Endothelial cell of umbilical vein (primary cell): ENCODE measurements around the gene LRRC66. TPM values are rescaled to one million over a fixed set of nuclear protein-coding genes. Genes with fewer than 3 reads are reported as not detected.

Experiments
- BruUV-seq: library from RNA; stranded (reverse); fragments of 400-500 nt; replicated peaks from 2 replicates; lab custom pipeline; 2021; lab: Mats Ljungman, UMichigan
- CTCF ChIA-PET: fragments of 300-600, 350-600 bp; sonication (Branson Sonifier 250); formaldehyde crosslinking; loops from one replicate; lab custom pipeline; 2021; ENCODE audit warnings: antibody characterized with exemption, inconsistent platforms; lab: Charles Lee
- POLR2A ChIA-PET: fragments of 300-600, 350-600 bp; sonication (Branson Sonifier 250); formaldehyde crosslinking; loops from one replicate; lab custom pipeline; 2021; ENCODE audit warnings: antibody characterized with exemption, inconsistent platforms; lab: Charles Lee
- DNase-seq: peaks from one replicate; pipeline ENCODE4 v3.0.0-alpha.2; 2011; ENCODE audit warnings: low read depth, low spot score
- FAIRE-seq: peaks from 2 replicates; lab custom pipeline; 2011; peaks lifted over from hg19 to GRCh38; lab: Jason Lieb, UNC
- H2AFZ ChIP-seq: 2 replicates; pipeline ENCODE4 v1.6.0; 2012; ENCODE audit warnings: low read depth, low read length, control low read depth, inconsistent platforms
- H3K27ac ChIP-seq: 2 replicates; pipeline ENCODE4 v1.5.1; 2011; ENCODE audit warnings: low read depth, mild to moderate bottlenecking, control low read depth, low read length, moderate library complexity; ENCODE audit not compliant: insufficient read depth
- H3K27me3 ChIP-seq, 2 experiments: 2 replicates each; pipeline versions ENCODE4 v1.6.0 to v1.6.1; 2011; ENCODE audit warnings: low read length in 2 of 2, mixed read lengths in 1 of 2; ENCODE audit not compliant: control insufficient read depth in 2 of 2, insufficient read depth in 2 of 2
- H3K36me3 ChIP-seq, 2 experiments: 2 replicates in 1 of 2; 3 replicates in 1 of 2; pipeline ENCODE4 v1.5.1; 2011; ENCODE audit warnings: low read length in 2 of 2, mild to moderate bottlenecking in 1 of 2, moderate library complexity in 1 of 2; ENCODE audit not compliant: control insufficient read depth in 2 of 2, insufficient read depth in 2 of 2; ENCODE audit errors: extremely low read depth in 1 of 2
- H3K4me1 ChIP-seq: 3 replicates; pipeline ENCODE4 v1.5.1; 2011; ENCODE audit warnings: mild to moderate bottlenecking, low read length; ENCODE audit not compliant: control insufficient read depth, insufficient read depth; ENCODE audit errors: extremely low read depth
- H3K4me2 ChIP-seq: 2 replicates; pipeline ENCODE4 v1.6.1; 2011; ENCODE audit warnings: low read length, control low read depth, mixed read lengths; ENCODE audit not compliant: insufficient read depth
- H3K4me3 ChIP-seq, 3 experiments: fragments of 200-600 bp in 1 of 3; sonication (generic), shearing (Covaris generic) in 1 of 3; replicated peaks in 1 of 3; 2 replicates each; pipeline ENCODE4 v1.5.1; 2011 to 2016; ENCODE audit warnings: control low read depth in 3 of 3, low read length in 3 of 3, mild to moderate bottlenecking in 2 of 3, inconsistent platforms in 1 of 3, low read depth in 1 of 3, moderate library complexity in 1 of 3; ENCODE audit not compliant: insufficient read depth in 1 of 3
- H3K79me2 ChIP-seq: 2 replicates; pipeline ENCODE4 v1.6.0; 2012; ENCODE audit warnings: low read length, inconsistent platforms; ENCODE audit not compliant: control insufficient read depth, insufficient read depth
- H3K9ac ChIP-seq: replicated peaks from 2 replicates; pipeline ENCODE3; 2011; ENCODE audit warnings: low read length, control low read depth; ENCODE audit not compliant: insufficient read depth; ENCODE audit errors: extremely low read depth
- H3K9me1 ChIP-seq: replicated peaks from 3 replicates; pipeline ENCODE4 v1.6.0; 2011; ENCODE audit warnings: mild to moderate bottlenecking, low read length; ENCODE audit not compliant: control insufficient read depth, insufficient read depth; ENCODE audit errors: extremely low read depth
- H3K9me3 ChIP-seq: replicated peaks from 2 replicates; pipeline ENCODE4 v1.5.1; 2012; ENCODE audit warnings: low read length, inconsistent platforms; ENCODE audit not compliant: control insufficient read depth, insufficient read depth
- H4K20me1 ChIP-seq: replicated peaks from 2 replicates; pipeline ENCODE3; 2011; ENCODE audit warnings: mild to moderate bottlenecking, low read length; ENCODE audit not compliant: control insufficient read depth, insufficient read depth; ENCODE audit errors: extremely low read depth
- CTCF ChIP-seq, 2 donors: IDR thresholded peaks; 1 replicate in 1 of 2; 2 replicates in 1 of 2; pipeline ENCODE4 v1.5.1; 2011; ENCODE audit warnings: low read length in 2 of 2, mild to moderate bottlenecking in 2 of 2, moderate library complexity in 2 of 2, control low read depth in 1 of 2, inconsistent platforms in 1 of 2, low read depth in 1 of 2; ENCODE audit not compliant: insufficient read depth in 1 of 2; ENCODE audit errors: extremely low read depth in 1 of 2
- FOS ChIP-seq: IDR thresholded peaks from 2 replicates; pipeline ENCODE4 v1.6.1; 2011; ENCODE audit warnings: mild to moderate bottlenecking, low read length, moderate library complexity, borderline replicate concordance; ENCODE audit not compliant: insufficient read depth
- dilution Hi-C: fragments of 300-500 bp; cut with MboI; formaldehyde crosslinking; loops from one replicate; pipeline ENCODE4 v1.15.0; 2019; ENCODE audit warnings: low sequenced_read_pairs; ENCODE audit not compliant: extremely low pct_ligation_motif_present
- intact Hi-C: fragments of 100-400 bp; cut with micrococcal nuclease; formaldehyde crosslinking; loops from one replicate; pipeline ENCODE4 v1.10.0; 2022
- polyA plus RNA-seq, 4 experiments: library from polyadenylated mRNA; depleted of rRNA in 3 of 4; stranded (reverse) in 3 of 4; unstranded in 1 of 4; fragments of >200 nt; gene quantifications; 2 replicates each; pipeline versions ENCODE4 v1.2.1 to v1.2.3, GENCODE V29; 2011 to 2012; ENCODE audit warnings: missing spikeins in 1 of 4
- total RNA-seq: library from RNA; stranded (reverse); gene quantifications from 2 replicates; pipeline ENCODE4 v1.2.3, GENCODE V29; 2021

LRRC66 gene
- total and polyA plus RNA-seq, 2 donors (not counting 3 experiments of a cell fraction or from before 2014, with no cell fraction given), result 0.15 to 0.27 TPM

GRCh38 chr4:52035190-52035589 is 15.0 kb upstream of the LRRC66 start:
- no peaks in the 10 kb centered on the region for H3K9me1 ChIP-seq
- no peak overlapping the region for H3K4me2 ChIP-seq
- H3K36me3 ChIP-seq, result peaks cover 0 to 5% of the 10 kb centered on the region in 2 experiments
- DNase-seq (no peak), FAIRE-seq (no peak)
- peaks cover 9% of the 10 kb centered on the region for H4K20me1 ChIP-seq
- H3K9ac ChIP-seq, result no peak overlapping the region
- H3K27me3 ChIP-seq, result peaks cover 6 to 7% of the 10 kb centered on the region in 2 experiments
- dilution Hi-C loops (no loop called here), intact Hi-C loops (no loop called here)
- peaks cover 41% of the 10 kb centered on the region for H3K79me2 ChIP-seq
- H3K27ac ChIP-seq, result no peak overlapping the region
- H3K4me3 ChIP-seq, result no peak overlapping the region
- no peak overlapping the region for H2AFZ ChIP-seq
- H3K4me1 ChIP-seq, result peaks cover 20% of the 10 kb centered on the region
- POLR2A ChIA-PET, result no interaction called here
- BruUV-seq, result no TSS peak
- CTCF ChIA-PET, result no interaction called here
- H3K9me3 ChIP-seq, result no peaks in the 10 kb centered on the region
- TF ChIP-seq CTCF (IDR thresholded peaks at IDR 0.05; ENCODE audit: extremely low read depth in 1 of 2, insufficient read depth in 1 of 2, low read depth in 1 of 2, low read length in 2 of 2), result no peak

DNA sequence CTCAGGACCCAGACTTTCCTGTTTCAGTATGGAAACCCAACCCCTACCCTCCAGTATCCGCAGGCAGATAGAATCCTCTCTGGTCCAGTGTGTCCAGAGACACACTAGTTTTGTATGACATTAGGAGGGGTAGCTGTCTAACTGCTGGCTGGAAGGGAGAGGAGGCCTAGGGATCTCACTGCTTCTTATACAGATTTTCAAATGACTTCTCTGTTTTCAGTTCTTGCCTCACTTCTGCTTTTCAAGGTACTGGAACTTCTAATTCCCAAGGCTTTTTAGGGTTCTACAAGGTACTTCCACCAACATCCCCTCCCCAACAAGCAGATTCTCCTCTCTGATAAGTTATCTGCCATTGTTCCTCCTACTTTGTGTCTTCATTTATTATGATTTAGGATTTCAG is 11.8 kb upstream of the LRRC66 start:
- H3K9me1 ChIP-seq, result no peaks in the 10 kb centered on the region
- H3K4me1 ChIP-seq, result peaks cover 9% of the 10 kb centered on the region
- DNase-seq (no peak), FAIRE-seq (no peak)
- ChIA-PET CTCF (no interaction called here), POLR2A (no interaction called here)
- H3K36me3 ChIP-seq, result peaks cover 5 to 8% of the 10 kb centered on the region in 2 experiments
- H2AFZ ChIP-seq, result no peak overlapping the region
- peaks cover 9% of the 10 kb centered on the region for H4K20me1 ChIP-seq
- BruUV-seq, result no TSS peak
- H3K4me2 ChIP-seq, result no peak overlapping the region
- H3K27me3 ChIP-seq, result no peaks in the 10 kb centered on the region
- H3K27ac ChIP-seq, result no peak overlapping the region
- dilution Hi-C loops (no loop called here), intact Hi-C loops (no loop called here)
- no peak overlapping the region for H3K9ac ChIP-seq
- no peak for TF ChIP-seq FOS
- H3K4me3 ChIP-seq, result no peak overlapping the region
- peaks cover 35% of the 10 kb centered on the region for H3K79me2 ChIP-seq
- no peaks in the 10 kb centered on the region for H3K9me3 ChIP-seq
